ENCODE data around the gene CHRND.

DNA sequence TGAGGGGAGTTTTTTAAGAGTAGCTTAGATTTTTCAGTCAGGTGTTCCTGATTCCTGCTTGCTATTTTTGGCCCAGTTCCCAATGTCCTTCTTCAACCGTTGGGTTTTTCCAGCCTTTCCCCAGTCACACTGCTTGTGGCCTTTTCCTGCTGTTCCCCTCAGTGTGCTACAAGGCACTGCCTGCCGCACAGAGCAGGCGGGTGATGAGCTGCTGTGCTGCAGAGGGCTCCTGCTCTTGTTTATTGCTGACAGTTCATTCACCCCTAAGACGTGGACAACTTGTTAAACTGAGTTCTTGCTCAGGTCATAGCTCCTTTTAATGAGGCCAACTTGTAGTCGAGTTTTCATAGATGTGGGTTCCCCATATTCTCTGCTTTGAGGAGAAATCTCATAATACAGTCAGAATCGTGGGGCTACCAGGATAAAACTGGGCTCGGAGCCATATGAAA lies 45.1 kb downstream of the CHRND start:
- TF ChIP-seq POLR2A (IDR thresholded peaks at IDR 0.05; ENCODE audit: low read length): no peak
- no peak for TF ChIP-seq GATA1 (IDR thresholded peaks at IDR 0.05; ENCODE audit: low read depth, low read length)
